Peyer's patch (tissue), 4 donors: ENCODE results near the gene GNAZ. TPM values are rescaled to one million over a fixed set of nuclear protein-coding genes. Genes with fewer than 3 reads are reported as not detected.
A peak's percentile ranks its signal among the peaks of the same experiment; 100 is the strongest.

Experiments
- DNase-seq, 3 donors: peaks; one replicate each; pipeline ENCODE4 v3.0.0-alpha.2; 2017 to 2019
- H3K27ac ChIP-seq, 4 donors: fragments of 200-600 bp; sonication (generic); one replicate each; pipeline ENCODE4 v1.5.1; 2016 to 2019
- H3K27me3 ChIP-seq, 2 donors: fragments of 200-600 bp; sonication (generic); one replicate each; pipeline ENCODE4 v1.5.1; 2019
- H3K36me3 ChIP-seq, 3 donors: fragments of 200-600 bp; sonication (generic); one replicate each; pipeline ENCODE4 v1.5.1; 2016 to 2019
- H3K4me1 ChIP-seq, 4 donors: fragments of 200-600 bp; sonication (generic); one replicate each; pipeline ENCODE4 v1.5.1; 2016 to 2019
- H3K4me3 ChIP-seq, 4 donors: fragments of 200-600 bp; sonication (generic); 1 replicate in 3 of 4; 2 replicates in 1 of 4; pipeline ENCODE4 v1.5.1; 2016 to 2019; ENCODE audit warnings: mild to moderate bottlenecking in 1 of 4
- H3K9me3 ChIP-seq, 4 donors: fragments of 200-600 bp; sonication (generic); one replicate each; pipeline ENCODE4 v1.5.1; 2016 to 2019; ENCODE audit warnings: mild to moderate bottlenecking in 1 of 4
- CTCF ChIP-seq, 6 experiments: fragments of 450-650 bp in 4 of 6; fragments of 200-600 bp in 2 of 6; sonication (generic) in 1 of 6; IDR thresholded peaks; one replicate each; pipeline ENCODE4 v1.5.1; 2017 to 2019; ENCODE audit warnings: antibody characterized with exemption in 6 of 6, mild to moderate bottlenecking in 3 of 6, moderate library complexity in 1 of 6
- POLR2A ChIP-seq, 2 donors: fragments of 450-650 bp; IDR thresholded peaks; one replicate each; pipeline ENCODE4 v1.5.1; 2017; ENCODE audit warnings: antibody characterized with exemption in 2 of 2, mild to moderate bottlenecking in 2 of 2, moderate library complexity in 2 of 2
- total RNA-seq, 4 donors: library from RNA; depleted of rRNA; stranded (reverse); fragments of >200 nt; gene quantifications; one replicate each; pipeline ENCODE4 v1.1.0, GENCODE V29; 2016

Gene GNAZ
- total RNA-seq, 4 donors from 2014 or later, result 0.35 to 3.5 (median 1.9) TPM

- Histone ChIP-seq H3K36me3 (no peaks in the 10 kb centered on the region), H3K27ac (no peak overlapping the region), H3K9me3 (peaks cover 0 to 4% (median 0%) of the 10 kb centered on the region in 4 donors), H3K27me3 (no peaks in the 10 kb centered on the region), H3K4me1 (no peaks in the 10 kb centered on the region), H3K4me3 (no peak overlapping the region)
- peak in 2 of 3 donors; percentile 13 to 22 for DNase-seq
- TF ChIP-seq CTCF (IDR thresholded peaks at IDR 0.05), result no peak
- TF ChIP-seq POLR2A (IDR thresholded peaks at IDR 0.05), result no peak
These were observed 12.3 kb upstream of the GNAZ start for GRCh38 chr22:23058063-23058462.

- H3K36me3 ChIP-seq, result no peaks in the 10 kb centered on the region
- no peaks in the 10 kb centered on the region for H3K4me1 ChIP-seq
- H3K27me3 ChIP-seq, result no peaks in the 10 kb centered on the region
- TF ChIP-seq CTCF (IDR thresholded peaks at IDR 0.05) (no peak), POLR2A (IDR thresholded peaks at IDR 0.05) (no peak)
- no peak overlapping the region for H3K4me3 ChIP-seq
- peak; percentile 10 to 34 (median 18) for DNase-seq
- no peak overlapping the region for H3K27ac ChIP-seq
- H3K9me3 ChIP-seq, result peaks cover 0 to 4% (median 0%) of the 10 kb centered on the region in 4 donors
These were observed 11.6 kb upstream of the GNAZ start for GRCh38 chr22:23058481-23059283.

- no peaks in the 10 kb centered on the region for H3K4me1 ChIP-seq
These were observed 10.9 kb upstream of the GNAZ start for GRCh38 chr22:23059284-23059948.

GRCh38 chr22:23060612-23061400, 9.5 kb upstream of the GNAZ start:
- H3K27ac ChIP-seq, result no peak overlapping the region
- H3K36me3 ChIP-seq, result no peaks in the 10 kb centered on the region
- H3K9me3 ChIP-seq, result peaks cover 0 to 4% (median 0%) of the 10 kb centered on the region in 4 donors
- no peaks in the 10 kb centered on the region for H3K27me3 ChIP-seq
- H3K4me3 ChIP-seq, result no peak overlapping the region
- no peak for TF ChIP-seq POLR2A (IDR thresholded peaks at IDR 0.05)
- TF ChIP-seq CTCF (IDR thresholded peaks at IDR 0.05), result no peak
- no peaks in the 10 kb centered on the region for H3K4me1 ChIP-seq
- DNase-seq, result peak; percentile 11 to 35 (median 31)

More at GRCh38 chr22:23059284-23059948, 10.9 kb upstream of the GNAZ start:
- no peak overlapping the region for H3K4me3 ChIP-seq
- no peak overlapping the region for H3K27ac ChIP-seq
- peak; percentile 12 to 41 (median 32) for DNase-seq
- peaks cover 0 to 4% (median 0%) of the 10 kb centered on the region in 4 donors for H3K9me3 ChIP-seq
- no peaks in the 10 kb centered on the region for H3K36me3 ChIP-seq
- no peak for TF ChIP-seq POLR2A (IDR thresholded peaks at IDR 0.05)
- TF ChIP-seq CTCF (IDR thresholded peaks at IDR 0.05), result no peak
- no peaks in the 10 kb centered on the region for H3K27me3 ChIP-seq

- TF ChIP-seq CTCF (IDR thresholded peaks at IDR 0.05), result no peak
- TF ChIP-seq POLR2A (IDR thresholded peaks at IDR 0.05), result no peak
- Histone ChIP-seq H3K27me3 (no peaks in the 10 kb centered on the region), H3K36me3 (no peaks in the 10 kb centered on the region), H3K27ac (no peak overlapping the region), H3K4me3 (no peak overlapping the region), H3K4me1 (no peaks in the 10 kb centered on the region), H3K9me3 (no peaks in the 10 kb centered on the region)
- peak; percentile 8 to 28 (median 23) for DNase-seq
These were observed 8.6 kb upstream of the GNAZ start for GRCh38 chr22:23061471-23062280.
